Upper lobe of right lung (tissue), 1 donor: ENCODE results near the gene MPST. TPM values are rescaled to one million over a fixed set of nuclear protein-coding genes. Genes with fewer than 3 reads are reported as not detected.

Experiments used
- ATAC-seq: fragments of 200-7000 bp; cut with Tn5 transposase; one replicate; pipeline ENCODE4 v1.9.1; 2020; ENCODE audit warnings: mild to moderate bottlenecking, moderate library complexity
- DNase-seq: peaks from one replicate; pipeline ENCODE4 v3.0.0-alpha.2; 2020
- H3K27ac ChIP-seq: fragments of 200-600 bp; one replicate; pipeline ENCODE4 v1.8.0; 2022
- H3K27me3 ChIP-seq: fragments of 200-600 bp; one replicate; pipeline ENCODE4 v1.8.0; 2022; ENCODE audit warnings: mild to moderate bottlenecking
- H3K36me3 ChIP-seq: fragments of 200-600 bp; one replicate; pipeline ENCODE4 v1.8.0; 2022
- H3K4me1 ChIP-seq: fragments of 200-600 bp; one replicate; pipeline ENCODE4 v1.8.0; 2022
- H3K4me3 ChIP-seq: fragments of 200-600 bp; one replicate; pipeline ENCODE4 v1.8.0; 2022; ENCODE audit warnings: mild to moderate bottlenecking
- H3K9me3 ChIP-seq: fragments of 200-600 bp; one replicate; pipeline ENCODE4 v1.8.0; 2022
- intact Hi-C: fragments of 100-400 bp; cut with DNase I; formaldehyde crosslinking; loops from one replicate; pipeline ENCODE4 v1.11.0; 2022
- total RNA-seq: library from RNA; stranded (reverse); fragmentation: NEBNext Ultra II Directional; extraction: Animal tissue kit (Norgen Biotek cat#: 25700); gene quantifications from one replicate; pipeline ENCODE4 v1.2.1, GENCODE V29; 2021
- TF ChIP-seq, protein P1 (sequence below): fragments of 200-600 bp; IDR thresholded peaks from one replicate; pipeline ENCODE4 v1.8.0; 2022; ENCODE audit warnings: antibody characterized with exemption
- donor health status: DM: no; HTN: yes; CAD: no; lungs with severe emphysema.

Gene MPST
- total RNA-seq, 1 donor from 2014 or later: 71.4 TPM

DNA sequence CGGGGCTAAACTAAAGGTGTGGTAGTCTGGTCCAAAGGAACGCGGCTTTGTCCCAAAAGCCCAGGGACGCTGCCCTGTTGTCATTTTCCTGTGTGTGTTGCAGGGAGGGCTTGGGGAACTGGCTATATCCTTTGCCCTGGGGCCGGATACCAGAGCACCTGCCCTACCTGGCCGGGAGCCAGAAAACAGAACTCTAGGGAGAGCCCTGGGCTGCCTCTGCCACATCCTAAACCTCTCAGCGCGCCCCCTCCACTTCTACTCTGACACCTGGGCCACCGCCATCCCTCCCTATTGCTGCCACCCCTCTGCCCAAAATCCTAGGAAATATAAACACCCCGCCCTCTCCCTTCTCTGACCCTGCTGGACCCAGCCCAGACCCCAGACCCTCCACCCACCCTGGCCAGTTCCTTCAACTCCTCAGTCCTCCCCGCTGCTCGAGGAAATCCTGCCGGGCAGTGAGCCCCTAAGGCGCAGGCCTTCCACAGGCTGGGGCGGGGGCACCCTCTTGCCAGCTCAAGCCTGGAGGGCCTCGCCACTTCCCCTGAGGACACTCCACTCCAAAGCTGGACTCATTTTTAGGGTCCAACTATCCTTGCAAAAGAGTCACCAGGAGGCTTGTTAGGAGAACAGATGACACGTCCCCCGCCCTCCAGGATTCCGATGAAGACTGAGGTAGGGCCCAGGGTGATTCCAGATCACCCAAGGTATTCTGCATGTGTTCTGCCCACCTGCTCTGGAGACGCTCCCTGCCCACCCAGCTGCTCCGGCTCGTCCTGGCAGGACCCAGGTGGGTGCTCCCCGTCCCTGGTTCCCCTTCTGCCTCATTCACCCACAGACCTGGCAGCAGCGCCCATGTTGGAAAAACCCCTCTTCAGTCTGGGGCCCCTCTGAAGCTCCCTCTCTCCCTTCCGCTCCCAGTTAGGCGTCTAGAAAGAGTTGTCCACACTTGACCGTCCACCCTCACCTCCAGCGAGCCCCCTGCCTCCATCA, 44.2 kb downstream of the MPST start:
- Histone ChIP-seq H3K4me1 (no peaks in the 10 kb centered on the region), H3K9me3 (no peaks in the 10 kb centered on the region), H3K4me3 (no peak overlapping the region), H3K27me3 (peaks cover 6% of the 10 kb centered on the region), H3K27ac (no peak overlapping the region), H3K36me3 (peaks cover 2% of the 10 kb centered on the region)
- ATAC-seq: no peak
- TF ChIP-seq, protein P1, sequence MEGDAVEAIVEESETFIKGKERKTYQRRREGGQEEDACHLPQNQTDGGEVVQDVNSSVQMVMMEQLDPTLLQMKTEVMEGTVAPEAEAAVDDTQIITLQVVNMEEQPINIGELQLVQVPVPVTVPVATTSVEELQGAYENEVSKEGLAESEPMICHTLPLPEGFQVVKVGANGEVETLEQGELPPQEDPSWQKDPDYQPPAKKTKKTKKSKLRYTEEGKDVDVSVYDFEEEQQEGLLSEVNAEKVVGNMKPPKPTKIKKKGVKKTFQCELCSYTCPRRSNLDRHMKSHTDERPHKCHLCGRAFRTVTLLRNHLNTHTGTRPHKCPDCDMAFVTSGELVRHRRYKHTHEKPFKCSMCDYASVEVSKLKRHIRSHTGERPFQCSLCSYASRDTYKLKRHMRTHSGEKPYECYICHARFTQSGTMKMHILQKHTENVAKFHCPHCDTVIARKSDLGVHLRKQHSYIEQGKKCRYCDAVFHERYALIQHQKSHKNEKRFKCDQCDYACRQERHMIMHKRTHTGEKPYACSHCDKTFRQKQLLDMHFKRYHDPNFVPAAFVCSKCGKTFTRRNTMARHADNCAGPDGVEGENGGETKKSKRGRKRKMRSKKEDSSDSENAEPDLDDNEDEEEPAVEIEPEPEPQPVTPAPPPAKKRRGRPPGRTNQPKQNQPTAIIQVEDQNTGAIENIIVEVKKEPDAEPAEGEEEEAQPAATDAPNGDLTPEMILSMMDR: no peak
- no peak for DNase-seq
- intact Hi-C loops: no loop called here

DNA sequence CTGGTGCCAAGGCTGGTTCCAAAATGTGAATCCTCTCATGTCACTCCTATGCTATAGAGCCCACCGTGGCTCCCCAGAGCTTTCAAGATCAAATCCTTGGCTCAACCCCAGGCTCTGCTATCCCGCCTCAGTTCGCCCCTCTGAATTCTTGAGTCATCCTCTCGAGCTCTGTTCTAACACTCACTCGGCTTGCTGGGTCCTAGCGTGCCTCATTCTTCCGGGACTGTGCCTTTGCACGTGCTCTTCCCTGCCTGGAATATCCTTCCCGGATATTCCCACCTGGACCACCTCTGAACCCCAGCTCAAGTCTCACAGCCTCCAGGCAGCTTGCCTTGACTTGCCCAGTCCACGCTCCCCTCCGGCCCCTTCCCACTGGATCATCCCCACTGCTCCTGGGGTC, 45.0 kb downstream of the MPST start:
- ATAC-seq (no peak), DNase-seq (no peak)
- TF ChIP-seq, protein P1: no peak
- Histone ChIP-seq H3K4me1 (no peaks in the 10 kb centered on the region), H3K36me3 (no peaks in the 10 kb centered on the region), H3K4me3 (no peak overlapping the region), H3K9me3 (no peaks in the 10 kb centered on the region), H3K27me3 (peaks cover 13% of the 10 kb centered on the region), H3K27ac (no peak overlapping the region)
- intact Hi-C loops: no loop called here

DNA sequence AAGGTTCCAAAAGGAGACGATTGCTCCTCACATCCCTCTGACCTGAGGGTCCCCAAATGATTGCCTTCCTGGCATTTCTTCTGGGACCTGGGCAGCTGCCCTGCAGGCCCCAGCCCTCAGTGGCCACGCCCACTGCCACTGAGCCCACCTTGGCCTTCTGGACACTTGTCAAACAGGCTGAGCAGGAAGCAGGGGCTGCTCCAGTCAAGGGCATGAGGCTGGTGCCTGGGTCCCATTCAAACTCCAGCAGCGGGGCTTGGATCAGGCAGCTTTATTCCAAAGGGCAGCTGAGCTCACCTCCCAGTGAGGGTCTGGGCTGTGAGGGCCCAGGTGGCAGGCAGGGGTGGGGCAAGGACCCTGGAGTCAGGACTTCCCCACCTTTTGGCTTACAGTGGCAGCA, 45.6 kb downstream of the MPST start:
- no peak for DNase-seq
- intact Hi-C loops: no loop called here
- peaks cover 19% of the 10 kb centered on the region for H3K27me3 ChIP-seq

DNA sequence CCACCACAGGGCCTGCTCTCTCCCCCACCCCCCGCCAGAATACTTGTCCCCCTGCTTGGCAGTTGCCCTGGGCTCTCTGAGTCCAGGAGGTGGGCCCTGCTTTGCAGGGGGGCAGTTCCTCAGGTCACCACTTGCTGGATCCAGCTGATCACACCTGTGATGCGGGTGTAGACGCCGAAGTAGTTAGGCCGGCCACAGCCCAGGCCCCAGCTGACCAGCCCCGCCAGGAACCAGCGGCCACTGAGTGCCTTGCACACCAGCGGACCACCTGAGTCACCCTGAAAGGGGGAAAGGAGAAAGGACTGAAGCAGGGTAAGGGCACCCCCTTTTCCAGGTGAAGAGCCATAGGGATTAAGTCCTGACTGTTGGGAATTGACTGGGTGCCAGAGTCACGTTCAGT, 46.4 kb downstream of the MPST start:
- intact Hi-C loops: no loop called here
- Histone ChIP-seq H3K27ac (no peak overlapping the region), H3K4me1 (no peaks in the 10 kb centered on the region), H3K9me3 (no peaks in the 10 kb centered on the region), H3K27me3 (peaks cover 24% of the 10 kb centered on the region), H3K4me3 (no peak overlapping the region), H3K36me3 (no peaks in the 10 kb centered on the region)
- no peak for DNase-seq
- TF ChIP-seq, protein P1: no peak
- no peak for ATAC-seq

More for the DNA sequence above, 45.6 kb downstream of the MPST start:
- H3K4me1 ChIP-seq: no peaks in the 10 kb centered on the region
- no peaks in the 10 kb centered on the region for H3K9me3 ChIP-seq
- no peak for ATAC-seq
- no peak overlapping the region for H3K27ac ChIP-seq
- TF ChIP-seq, protein P1: no peak
- no peak overlapping the region for H3K4me3 ChIP-seq
- no peaks in the 10 kb centered on the region for H3K36me3 ChIP-seq

DNA sequence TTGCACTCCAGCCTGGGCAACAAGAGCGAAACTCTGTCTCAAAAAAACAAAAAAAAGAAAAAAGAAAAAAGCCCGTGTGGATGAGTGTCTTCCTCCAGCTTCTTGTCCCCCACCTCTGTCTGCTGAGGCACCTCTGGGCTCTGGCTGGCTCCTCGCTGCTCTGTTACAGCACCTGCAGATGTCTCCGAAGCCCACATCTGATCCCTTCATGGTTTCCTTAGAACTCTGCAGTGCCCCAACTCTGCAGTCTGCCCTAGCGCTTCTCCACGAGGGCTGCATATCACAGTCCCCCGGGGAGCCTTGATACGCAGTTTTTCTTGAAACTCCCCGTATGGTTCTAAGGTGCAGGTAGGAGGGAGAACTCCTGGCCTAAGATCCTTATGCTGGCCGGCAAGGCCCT, 47.9 kb downstream of the MPST start:
- Histone ChIP-seq H3K27me3 (peaks cover 24% of the 10 kb centered on the region), H3K36me3 (no peaks in the 10 kb centered on the region), H3K4me1 (no peaks in the 10 kb centered on the region), H3K9me3 (no peaks in the 10 kb centered on the region), H3K4me3 (no peak overlapping the region), H3K27ac (no peak overlapping the region)
- TF ChIP-seq, protein P1: no peak
- intact Hi-C loops: no loop called here
- ATAC-seq: no peak
- DNase-seq: no peak
